Neural progenitor cell (in vitro differentiated cells): ENCODE data around the gene CACNG5.

Experiments
- EZH2 ChIP-seq: fragments of 200-600 bp; sonication (generic); IDR thresholded peaks from 2 replicates; pipeline ENCODE4 v1.6.1; 2017; ENCODE audit warnings: antibody characterized with exemption, mild to moderate bottlenecking, moderate library complexity
- TF ChIP-seq, protein P1 (sequence below): fragments of 200-600 bp; sonication (generic); IDR thresholded peaks from 2 replicates; pipeline ENCODE4 v1.5.1; 2017; ENCODE audit warnings: antibody characterized with exemption, mild to moderate bottlenecking

DNA sequence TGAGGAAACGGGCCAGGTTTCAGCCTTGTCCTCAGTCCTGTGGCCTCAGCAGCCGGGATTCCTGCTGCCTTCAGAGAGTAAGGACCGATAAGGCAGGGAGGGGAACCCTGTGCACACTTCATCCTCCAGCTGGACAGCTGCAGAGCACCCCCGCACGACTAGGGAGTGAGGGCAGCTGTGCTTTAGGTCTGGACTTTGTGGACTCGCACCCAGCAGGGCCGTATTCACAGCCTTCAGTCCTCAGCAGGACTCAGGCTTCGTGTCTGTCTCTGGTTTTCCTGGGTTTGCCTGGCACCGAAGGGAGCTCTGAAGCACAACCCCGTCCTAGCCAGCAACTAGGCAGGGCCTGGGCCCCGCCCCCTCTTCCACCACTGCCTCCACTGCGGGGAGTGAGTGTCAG, 45.8 kb upstream of the CACNG5 start:
- TF ChIP-seq, protein P1, sequence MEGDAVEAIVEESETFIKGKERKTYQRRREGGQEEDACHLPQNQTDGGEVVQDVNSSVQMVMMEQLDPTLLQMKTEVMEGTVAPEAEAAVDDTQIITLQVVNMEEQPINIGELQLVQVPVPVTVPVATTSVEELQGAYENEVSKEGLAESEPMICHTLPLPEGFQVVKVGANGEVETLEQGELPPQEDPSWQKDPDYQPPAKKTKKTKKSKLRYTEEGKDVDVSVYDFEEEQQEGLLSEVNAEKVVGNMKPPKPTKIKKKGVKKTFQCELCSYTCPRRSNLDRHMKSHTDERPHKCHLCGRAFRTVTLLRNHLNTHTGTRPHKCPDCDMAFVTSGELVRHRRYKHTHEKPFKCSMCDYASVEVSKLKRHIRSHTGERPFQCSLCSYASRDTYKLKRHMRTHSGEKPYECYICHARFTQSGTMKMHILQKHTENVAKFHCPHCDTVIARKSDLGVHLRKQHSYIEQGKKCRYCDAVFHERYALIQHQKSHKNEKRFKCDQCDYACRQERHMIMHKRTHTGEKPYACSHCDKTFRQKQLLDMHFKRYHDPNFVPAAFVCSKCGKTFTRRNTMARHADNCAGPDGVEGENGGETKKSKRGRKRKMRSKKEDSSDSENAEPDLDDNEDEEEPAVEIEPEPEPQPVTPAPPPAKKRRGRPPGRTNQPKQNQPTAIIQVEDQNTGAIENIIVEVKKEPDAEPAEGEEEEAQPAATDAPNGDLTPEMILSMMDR: no peak
- TF ChIP-seq EZH2: no peak
